ENCODE data around the gene IRF2BP1. TPM values are rescaled to one million over a fixed set of nuclear protein-coding genes. Genes with fewer than 3 reads are reported as not detected.

Gene IRF2BP1
- total and polyA plus RNA-seq, 2 of the 13 experiments (the other 11 are each of a cell fraction or from before 2014, with no cell fraction given): 4.3 to 14.3 TPM

DNA sequence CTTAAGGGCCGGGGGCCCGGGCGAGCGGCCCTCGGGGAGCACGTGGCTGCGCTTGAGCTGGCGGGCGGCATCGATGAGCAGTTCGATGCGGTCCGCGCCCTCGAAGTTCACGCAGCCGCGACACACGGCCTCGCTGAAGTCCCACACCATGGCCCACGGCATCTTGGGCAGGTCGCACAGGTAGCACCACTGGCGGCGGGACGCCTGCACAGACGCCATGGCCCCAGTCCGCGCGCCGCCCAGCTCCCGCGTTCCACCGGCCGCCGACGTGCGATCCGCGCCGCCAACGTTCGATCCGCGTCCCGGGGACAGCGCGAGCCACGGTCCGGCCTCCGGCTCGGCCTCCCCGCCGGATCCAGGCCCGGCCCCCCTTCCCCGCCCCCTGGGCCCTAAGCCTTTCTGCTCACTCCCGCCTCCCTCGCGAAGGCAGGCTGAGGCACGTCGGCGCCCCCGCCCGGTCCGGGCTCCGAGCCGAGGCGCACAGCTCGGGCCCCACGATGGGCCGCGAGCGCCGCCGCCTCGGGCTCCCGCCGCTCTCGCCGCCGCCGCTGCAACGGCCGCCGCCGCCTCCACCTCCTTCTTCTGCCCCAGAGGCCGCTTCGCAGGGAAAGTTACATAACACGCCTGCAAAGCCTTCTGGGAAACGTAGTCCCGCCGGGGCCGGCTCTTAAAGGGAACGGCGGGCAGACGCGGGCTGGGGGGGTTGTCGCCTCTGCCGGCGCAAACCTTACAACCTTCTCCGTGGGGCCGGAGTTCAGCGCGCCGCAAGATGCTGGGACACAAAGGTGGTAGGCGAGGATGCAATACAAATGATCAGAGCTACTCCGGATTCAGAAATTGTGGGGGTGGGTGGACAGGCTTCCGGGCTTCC lies at the start of gene IRF2BP1 (continued):
- TF ChIP-seq HNRNPK (IDR thresholded peaks at IDR 0.05; ENCODE audit: low read depth, low read length, poor library complexity, severe bottlenecking) (peak; percentile 32), MXI1 (IDR thresholded peaks at IDR 0.05; ENCODE audit: borderline replicate concordance, low read depth, low read length) (peak; percentile 46; the same call in 1 of the 3 replicates), DNMT1 (CRISPR knock-in tag; IDR thresholded peaks at IDR 0.05) (0 out of 2 replicates have a peak, but pooled peaks have one; percentile 40), HOXA3 (CRISPR knock-in tag; IDR thresholded peaks at IDR 0.05) (peak; percentile 74), POGZ (CRISPR knock-in tag; IDR thresholded peaks at IDR 0.05) (no peak), BCL6 (CRISPR knock-in tag; IDR thresholded peaks at IDR 0.05) (0 out of 2 replicates have a peak, but pooled peaks have one; percentile 9), ZNF782 (CRISPR knock-in tag; IDR thresholded peaks at IDR 0.05; ENCODE audit: borderline replicate concordance) (0 out of 2 replicates have a peak, but pooled peaks have one; percentile 56), HDAC1 (CRISPR knock-in tag; IDR thresholded peaks at IDR 0.05) (peak; percentile 41; the same call in 1 of the 2 replicates), MYC (CRISPR knock-in tag; IDR thresholded peaks at IDR 0.05; ENCODE audit: borderline replicate concordance) (peak; percentile 74; the same call in 1 of the 2 replicates), SAP130 (CRISPR knock-in tag; IDR thresholded peaks at IDR 0.05; ENCODE audit: low read depth) (peak; percentile 38), CSRNP2 (CRISPR knock-in tag; conservative IDR thresholded peaks at IDR 0.05; ENCODE audit: low read depth) (no peak), GATAD1 (CRISPR knock-in tag; IDR thresholded peaks at IDR 0.05) (peak; percentile 78), SIX4 (CRISPR knock-in tag; IDR thresholded peaks at IDR 0.05) (no peak), ZNF17 (CRISPR knock-in tag; IDR thresholded peaks at IDR 0.05) (no peak), ZNF749 (CRISPR knock-in tag; IDR thresholded peaks at IDR 0.05; ENCODE audit: borderline replicate concordance) (peak; percentile 33; the same call in 1 of the 2 replicates), AGO1 (IDR thresholded peaks at IDR 0.05; ENCODE audit: low read depth, low read length, poor library complexity, severe bottlenecking) (peak; percentile 95), KDM4B (CRISPR knock-in tag; IDR thresholded peaks at IDR 0.05) (no peak), PRMT3 (CRISPR knock-in tag; IDR thresholded peaks at IDR 0.05; ENCODE audit: borderline replicate concordance, low read depth) (peak; percentile 60; the same call in 1 of the 2 replicates), PBX2 (CRISPR knock-in tag; IDR thresholded peaks at IDR 0.05) (no peak), SRSF9 (IDR thresholded peaks at IDR 0.05; ENCODE audit: borderline replicate concordance, insufficient read depth, low read depth, low read length, poor library complexity, severe bottlenecking) (no peak), RBFOX2 (IDR thresholded peaks at IDR 0.05; ENCODE audit: low read depth, low read length) (peak; percentile 84), SMARCE1 (IDR thresholded peaks at IDR 0.05; ENCODE audit: borderline replicate concordance) (no peak)
- TF ChIP-seq, protein P1, sequence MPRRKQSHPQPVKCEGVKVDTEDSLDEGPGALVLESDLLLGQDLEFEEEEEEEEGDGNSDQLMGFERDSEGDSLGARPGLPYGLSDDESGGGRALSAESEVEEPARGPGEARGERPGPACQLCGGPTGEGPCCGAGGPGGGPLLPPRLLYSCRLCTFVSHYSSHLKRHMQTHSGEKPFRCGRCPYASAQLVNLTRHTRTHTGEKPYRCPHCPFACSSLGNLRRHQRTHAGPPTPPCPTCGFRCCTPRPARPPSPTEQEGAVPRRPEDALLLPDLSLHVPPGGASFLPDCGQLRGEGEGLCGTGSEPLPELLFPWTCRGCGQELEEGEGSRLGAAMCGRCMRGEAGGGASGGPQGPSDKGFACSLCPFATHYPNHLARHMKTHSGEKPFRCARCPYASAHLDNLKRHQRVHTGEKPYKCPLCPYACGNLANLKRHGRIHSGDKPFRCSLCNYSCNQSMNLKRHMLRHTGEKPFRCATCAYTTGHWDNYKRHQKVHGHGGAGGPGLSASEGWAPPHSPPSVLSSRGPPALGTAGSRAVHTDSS (CRISPR knock-in tag; conservative IDR thresholded peaks at IDR 0.05): 0 out of 2 replicates have a peak, but pooled peaks have one; percentile 51
- TF ChIP-seq, protein P2, sequence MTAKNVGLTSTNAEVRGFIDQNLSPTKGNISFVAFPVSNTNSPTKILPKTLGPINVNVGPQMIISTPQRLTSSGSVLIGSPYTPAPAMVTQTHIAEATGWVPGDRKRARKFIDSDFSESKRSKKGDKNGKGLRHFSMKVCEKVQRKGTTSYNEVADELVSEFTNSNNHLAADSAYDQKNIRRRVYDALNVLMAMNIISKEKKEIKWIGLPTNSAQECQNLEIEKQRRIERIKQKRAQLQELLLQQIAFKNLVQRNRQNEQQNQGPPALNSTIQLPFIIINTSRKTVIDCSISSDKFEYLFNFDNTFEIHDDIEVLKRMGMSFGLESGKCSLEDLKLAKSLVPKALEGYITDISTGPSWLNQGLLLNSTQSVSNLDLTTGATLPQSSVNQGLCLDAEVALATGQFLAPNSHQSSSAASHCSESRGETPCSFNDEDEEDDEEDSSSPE (CRISPR knock-in tag; IDR thresholded peaks at IDR 0.05): no peak; the same call in 1 of the 2 replicates

All from HepG2 (cell line).